GM19193 (cell line): Measurements from ENCODE around the gene CLCA1.

Experiments
- POLR2A ChIP-seq: IDR thresholded peaks from 4 replicates; pipeline ENCODE4 v1.6.1; 2011; ENCODE audit not compliant: insufficient read depth, insufficient read length; ENCODE audit errors: extremely low read depth

The CLCA1 gene, protein sequence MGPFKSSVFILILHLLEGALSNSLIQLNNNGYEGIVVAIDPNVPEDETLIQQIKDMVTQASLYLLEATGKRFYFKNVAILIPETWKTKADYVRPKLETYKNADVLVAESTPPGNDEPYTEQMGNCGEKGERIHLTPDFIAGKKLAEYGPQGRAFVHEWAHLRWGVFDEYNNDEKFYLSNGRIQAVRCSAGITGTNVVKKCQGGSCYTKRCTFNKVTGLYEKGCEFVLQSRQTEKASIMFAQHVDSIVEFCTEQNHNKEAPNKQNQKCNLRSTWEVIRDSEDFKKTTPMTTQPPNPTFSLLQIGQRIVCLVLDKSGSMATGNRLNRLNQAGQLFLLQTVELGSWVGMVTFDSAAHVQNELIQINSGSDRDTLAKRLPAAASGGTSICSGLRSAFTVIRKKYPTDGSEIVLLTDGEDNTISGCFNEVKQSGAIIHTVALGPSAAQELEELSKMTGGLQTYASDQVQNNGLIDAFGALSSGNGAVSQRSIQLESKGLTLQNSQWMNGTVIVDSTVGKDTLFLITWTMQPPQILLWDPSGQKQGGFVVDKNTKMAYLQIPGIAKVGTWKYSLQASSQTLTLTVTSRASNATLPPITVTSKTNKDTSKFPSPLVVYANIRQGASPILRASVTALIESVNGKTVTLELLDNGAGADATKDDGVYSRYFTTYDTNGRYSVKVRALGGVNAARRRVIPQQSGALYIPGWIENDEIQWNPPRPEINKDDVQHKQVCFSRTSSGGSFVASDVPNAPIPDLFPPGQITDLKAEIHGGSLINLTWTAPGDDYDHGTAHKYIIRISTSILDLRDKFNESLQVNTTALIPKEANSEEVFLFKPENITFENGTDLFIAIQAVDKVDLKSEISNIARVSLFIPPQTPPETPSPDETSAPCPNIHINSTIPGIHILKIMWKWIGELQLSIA

GRCh38 chr1:86468501-86468977 is at the start of gene CLCA1:
TSS of gene CLCA1 (plus strand) at chr1:86468927. CDS start at chr1:86468972, 45 bp downstream.
- no peak for TF ChIP-seq POLR2A

- no peak for TF ChIP-seq POLR2A
Measured at GRCh38 chr1:86419277-86419903, 49.3 kb upstream of the CLCA1 start.

DNA sequence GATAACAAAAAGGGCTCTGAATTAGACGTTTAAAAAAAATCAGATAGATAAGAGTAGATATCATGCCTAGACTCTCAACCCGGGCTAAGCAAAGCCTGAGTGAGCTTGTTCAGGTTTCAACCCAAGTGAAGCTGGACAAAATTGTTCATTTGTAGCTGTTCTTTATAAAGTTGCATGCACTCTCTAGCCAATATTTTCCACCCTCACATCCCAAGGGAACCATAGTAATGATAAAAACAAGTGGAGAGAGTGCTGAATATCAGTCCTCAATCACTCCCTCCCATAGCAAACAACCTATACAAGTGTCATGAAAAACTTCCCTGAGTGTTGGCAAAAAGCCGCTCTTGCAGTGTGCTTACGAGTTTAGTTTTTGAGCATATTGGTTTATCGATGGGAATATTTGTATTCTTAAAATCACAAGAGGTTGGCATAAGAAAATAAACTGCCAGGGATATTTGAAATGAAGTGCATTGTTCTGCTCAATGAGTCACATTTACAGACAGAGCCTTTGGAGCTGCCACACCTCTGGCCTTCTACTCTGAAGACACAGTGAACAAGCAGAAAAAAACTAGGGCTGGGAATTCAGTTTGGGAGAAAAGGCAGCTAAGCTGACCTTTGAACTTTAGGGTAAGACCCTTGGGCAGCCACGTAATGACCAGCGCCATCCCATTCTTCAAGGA is 47.0 kb upstream of the CLCA1 start:
- TF ChIP-seq POLR2A = no peak

- TF ChIP-seq POLR2A = no peak
Measured at GRCh38 chr1:86423473-86423872, 45.3 kb upstream of the CLCA1 start.

DNA sequence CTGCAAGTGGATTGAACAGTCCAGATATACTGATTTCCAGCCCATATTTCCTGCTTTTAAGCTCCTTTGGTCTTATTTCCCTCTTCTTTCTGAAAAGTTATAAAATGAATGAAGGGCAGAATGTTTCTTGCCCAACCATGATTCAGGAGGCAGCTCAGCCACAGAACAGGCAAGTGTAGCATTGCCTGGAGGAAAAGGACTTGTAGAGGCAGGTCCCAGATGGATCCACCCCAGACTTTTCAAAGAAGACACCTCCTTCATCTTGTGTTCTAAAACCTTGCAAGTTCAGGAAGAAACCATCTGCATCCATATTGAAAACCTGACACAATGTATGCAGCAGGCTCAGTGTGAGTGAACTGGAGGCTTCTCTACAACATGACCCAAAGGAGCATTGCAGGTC is 44.9 kb upstream of the CLCA1 start, which contains the start of gene CLCA2:
Gene CLCA2 (plus strand): TSS at position 299 of the 400 bp plus-strand sequence. CDS start 77 bp downstream, at position 376.
- no peak for TF ChIP-seq POLR2A

GRCh38 chr1:86429122-86429725 is 39.5 kb upstream of the CLCA1 start:
- TF ChIP-seq POLR2A = no peak

- TF ChIP-seq POLR2A = no peak
Measured at GRCh38 chr1:86429835-86430234, 38.9 kb upstream of the CLCA1 start.

DNA sequence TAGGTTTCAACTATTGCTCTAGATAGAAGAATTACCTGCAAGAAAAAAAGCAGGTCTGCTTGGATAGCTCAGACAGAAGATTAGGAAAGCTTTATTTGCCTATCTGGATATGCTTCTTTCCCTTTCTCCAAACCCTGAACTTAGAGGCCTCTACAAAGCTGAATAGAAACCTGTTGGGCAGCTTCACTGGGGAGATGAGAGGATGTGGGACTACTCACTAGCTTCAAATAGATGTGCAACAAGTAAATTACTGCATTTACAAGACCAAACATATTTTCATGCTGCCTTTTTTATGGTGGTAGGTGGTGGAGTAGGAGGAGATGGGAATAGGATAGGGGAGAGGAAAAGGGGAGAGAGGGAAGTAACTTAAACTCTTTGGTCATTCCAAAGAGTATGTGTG is 38.4 kb upstream of the CLCA1 start:
- TF ChIP-seq POLR2A = no peak

GRCh38 chr1:86434059-86434458 is 34.7 kb upstream of the CLCA1 start:
- TF ChIP-seq POLR2A = no peak

DNA sequence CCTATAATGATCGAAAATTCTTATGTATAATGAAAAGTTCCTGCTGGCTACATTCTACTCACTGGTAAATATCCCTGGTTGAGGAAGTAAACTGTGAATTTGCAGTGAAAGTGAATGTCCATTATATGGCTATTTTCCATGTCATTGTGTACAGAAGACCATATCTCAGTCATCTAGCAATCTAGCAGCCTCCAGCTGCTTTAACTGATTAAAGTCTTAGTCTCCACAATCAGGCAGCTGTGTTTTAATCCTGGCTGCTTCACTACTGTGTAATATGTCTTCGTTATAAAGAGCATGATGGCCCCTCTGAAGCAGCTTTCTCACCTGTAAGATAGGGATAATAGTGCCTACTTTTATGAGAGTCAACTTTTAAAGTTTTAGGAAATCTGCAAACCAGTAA is 33.4 kb upstream of the CLCA1 start:
- no peak for TF ChIP-seq POLR2A

GRCh38 chr1:86436041-86436440 is 32.7 kb upstream of the CLCA1 start:
- no peak for TF ChIP-seq POLR2A

GRCh38 chr1:86441581-86441980 is 27.1 kb upstream of the CLCA1 start:
- TF ChIP-seq POLR2A = no peak

- no peak for TF ChIP-seq POLR2A
Measured at GRCh38 chr1:86441997-86442396, 26.7 kb upstream of the CLCA1 start.

GRCh38 chr1:86445919-86446318 is 22.8 kb upstream of the CLCA1 start:
- TF ChIP-seq POLR2A = no peak
